ENCODE results near the gene SRSF10.
A peak's percentile ranks its signal among the peaks of the same experiment; 100 is the strongest.
"Not testable (repeated sequence)": the region's sequence is repeated elsewhere in the genome, so short reads cannot be mapped to it uniquely, and the experiment has no call there.

SRSF10 gene

DNA sequence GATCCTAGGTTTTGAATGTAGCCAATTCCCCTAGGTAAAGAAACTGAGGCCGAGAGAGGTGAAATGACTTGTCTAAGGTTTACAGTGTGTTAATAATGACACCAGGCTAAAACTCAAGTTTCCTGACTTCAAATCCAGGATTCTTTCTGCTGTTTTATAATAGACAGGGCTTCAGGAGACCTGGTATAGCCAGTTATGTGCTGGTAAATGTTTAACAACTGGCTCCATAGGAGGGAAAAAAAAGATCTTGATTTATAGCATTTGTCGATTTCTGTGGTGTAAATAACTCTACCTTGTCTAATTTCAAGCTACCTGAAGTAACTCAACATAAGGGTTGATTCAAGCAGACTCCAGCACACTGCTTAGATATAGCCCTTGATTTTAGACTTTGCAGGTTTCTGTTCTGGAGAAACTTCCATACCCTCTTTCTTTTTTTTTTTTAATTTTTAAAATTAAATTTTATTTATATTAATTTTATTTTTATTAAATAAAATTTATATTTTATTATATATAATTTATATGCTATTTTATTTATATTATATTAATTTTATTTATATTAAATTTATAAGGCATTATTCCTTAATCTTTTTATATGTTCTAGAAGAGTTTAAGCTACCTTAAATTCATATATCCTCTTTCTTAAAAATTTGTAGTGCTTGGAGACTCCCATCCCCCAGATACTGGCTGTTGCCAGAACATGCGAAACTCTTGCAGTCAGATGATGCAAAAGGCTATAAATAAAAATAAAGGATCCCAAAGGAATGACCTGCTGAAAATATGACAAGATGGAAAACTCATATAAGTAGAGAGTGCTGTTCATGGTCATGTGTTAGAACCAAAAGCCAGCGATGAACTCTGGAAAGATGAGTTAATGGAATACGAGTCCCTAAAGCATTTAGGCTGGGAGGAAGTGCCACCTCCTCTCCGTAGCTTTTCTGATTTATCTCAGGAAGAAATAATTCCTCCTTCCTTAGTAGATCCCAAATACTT lies 35.4 kb upstream of the SRSF10 start (continued):
- TF ChIP-seq MYNN (tag by site-specific recombination; IDR thresholded peaks at IDR 0.05; ENCODE audit: borderline replicate concordance) (0 out of 2 replicates have a peak, but pooled peaks have one; percentile 34), ZNF561 (tag by site-specific recombination; IDR thresholded peaks at IDR 0.05; ENCODE audit: borderline replicate concordance) (peak; percentile 69), ZNF626 (tag by site-specific recombination; IDR thresholded peaks at IDR 0.05) (no peak), ZNF654 (tag by site-specific recombination; IDR thresholded peaks at IDR 0.05; ENCODE audit: low read depth) (no peak), ZNF311 (tag by site-specific recombination; IDR thresholded peaks at IDR 0.05; ENCODE audit: borderline replicate concordance) (no peak), ZEB2 (tag by site-specific recombination; IDR thresholded peaks at IDR 0.05) (peak; percentile 55), ZNF239 (tag by site-specific recombination; IDR thresholded peaks at IDR 0.05) (no peak)
- TF ChIP-seq, protein P1, sequence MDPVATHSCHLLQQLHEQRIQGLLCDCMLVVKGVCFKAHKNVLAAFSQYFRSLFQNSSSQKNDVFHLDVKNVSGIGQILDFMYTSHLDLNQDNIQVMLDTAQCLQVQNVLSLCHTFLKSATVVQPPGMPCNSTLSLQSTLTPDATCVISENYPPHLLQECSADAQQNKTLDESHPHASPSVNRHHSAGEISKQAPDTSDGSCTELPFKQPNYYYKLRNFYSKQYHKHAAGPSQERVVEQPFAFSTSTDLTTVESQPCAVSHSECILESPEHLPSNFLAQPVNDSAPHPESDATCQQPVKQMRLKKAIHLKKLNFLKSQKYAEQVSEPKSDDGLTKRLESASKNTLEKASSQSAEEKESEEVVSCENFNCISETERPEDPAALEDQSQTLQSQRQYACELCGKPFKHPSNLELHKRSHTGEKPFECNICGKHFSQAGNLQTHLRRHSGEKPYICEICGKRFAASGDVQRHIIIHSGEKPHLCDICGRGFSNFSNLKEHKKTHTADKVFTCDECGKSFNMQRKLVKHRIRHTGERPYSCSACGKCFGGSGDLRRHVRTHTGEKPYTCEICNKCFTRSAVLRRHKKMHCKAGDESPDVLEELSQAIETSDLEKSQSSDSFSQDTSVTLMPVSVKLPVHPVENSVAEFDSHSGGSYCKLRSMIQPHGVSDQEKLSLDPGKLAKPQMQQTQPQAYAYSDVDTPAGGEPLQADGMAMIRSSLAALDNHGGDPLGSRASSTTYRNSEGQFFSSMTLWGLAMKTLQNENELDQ (tag by site-specific recombination; IDR thresholded peaks at IDR 0.05; ENCODE audit: low read depth), result no peak
- TF ChIP-seq, protein P2, sequence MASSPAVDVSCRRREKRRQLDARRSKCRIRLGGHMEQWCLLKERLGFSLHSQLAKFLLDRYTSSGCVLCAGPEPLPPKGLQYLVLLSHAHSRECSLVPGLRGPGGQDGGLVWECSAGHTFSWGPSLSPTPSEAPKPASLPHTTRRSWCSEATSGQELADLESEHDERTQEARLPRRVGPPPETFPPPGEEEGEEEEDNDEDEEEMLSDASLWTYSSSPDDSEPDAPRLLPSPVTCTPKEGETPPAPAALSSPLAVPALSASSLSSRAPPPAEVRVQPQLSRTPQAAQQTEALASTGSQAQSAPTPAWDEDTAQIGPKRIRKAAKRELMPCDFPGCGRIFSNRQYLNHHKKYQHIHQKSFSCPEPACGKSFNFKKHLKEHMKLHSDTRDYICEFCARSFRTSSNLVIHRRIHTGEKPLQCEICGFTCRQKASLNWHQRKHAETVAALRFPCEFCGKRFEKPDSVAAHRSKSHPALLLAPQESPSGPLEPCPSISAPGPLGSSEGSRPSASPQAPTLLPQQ (tag by site-specific recombination; IDR thresholded peaks at IDR 0.05), result no peak
- TF ChIP-seq, protein P3, sequence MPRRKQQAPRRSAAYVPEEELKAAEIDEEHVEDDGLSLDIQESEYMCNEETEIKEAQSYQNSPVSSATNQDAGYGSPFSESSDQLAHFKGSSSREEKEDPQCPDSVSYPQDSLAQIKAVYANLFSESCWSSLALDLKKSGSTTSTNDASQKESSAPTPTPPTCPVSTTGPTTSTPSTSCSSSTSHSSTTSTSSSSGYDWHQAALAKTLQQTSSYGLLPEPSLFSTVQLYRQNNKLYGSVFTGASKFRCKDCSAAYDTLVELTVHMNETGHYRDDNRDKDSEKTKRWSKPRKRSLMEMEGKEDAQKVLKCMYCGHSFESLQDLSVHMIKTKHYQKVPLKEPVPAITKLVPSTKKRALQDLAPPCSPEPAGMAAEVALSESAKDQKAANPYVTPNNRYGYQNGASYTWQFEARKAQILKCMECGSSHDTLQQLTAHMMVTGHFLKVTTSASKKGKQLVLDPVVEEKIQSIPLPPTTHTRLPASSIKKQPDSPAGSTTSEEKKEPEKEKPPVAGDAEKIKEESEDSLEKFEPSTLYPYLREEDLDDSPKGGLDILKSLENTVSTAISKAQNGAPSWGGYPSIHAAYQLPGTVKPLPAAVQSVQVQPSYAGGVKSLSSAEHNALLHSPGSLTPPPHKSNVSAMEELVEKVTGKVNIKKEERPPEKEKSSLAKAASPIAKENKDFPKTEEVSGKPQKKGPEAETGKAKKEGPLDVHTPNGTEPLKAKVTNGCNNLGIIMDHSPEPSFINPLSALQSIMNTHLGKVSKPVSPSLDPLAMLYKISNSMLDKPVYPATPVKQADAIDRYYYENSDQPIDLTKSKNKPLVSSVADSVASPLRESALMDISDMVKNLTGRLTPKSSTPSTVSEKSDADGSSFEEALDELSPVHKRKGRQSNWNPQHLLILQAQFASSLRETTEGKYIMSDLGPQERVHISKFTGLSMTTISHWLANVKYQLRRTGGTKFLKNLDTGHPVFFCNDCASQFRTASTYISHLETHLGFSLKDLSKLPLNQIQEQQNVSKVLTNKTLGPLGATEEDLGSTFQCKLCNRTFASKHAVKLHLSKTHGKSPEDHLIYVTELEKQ (tag by site-specific recombination; IDR thresholded peaks at IDR 0.05; ENCODE audit: borderline replicate concordance), result no peak
- TF ChIP-seq, protein P4, sequence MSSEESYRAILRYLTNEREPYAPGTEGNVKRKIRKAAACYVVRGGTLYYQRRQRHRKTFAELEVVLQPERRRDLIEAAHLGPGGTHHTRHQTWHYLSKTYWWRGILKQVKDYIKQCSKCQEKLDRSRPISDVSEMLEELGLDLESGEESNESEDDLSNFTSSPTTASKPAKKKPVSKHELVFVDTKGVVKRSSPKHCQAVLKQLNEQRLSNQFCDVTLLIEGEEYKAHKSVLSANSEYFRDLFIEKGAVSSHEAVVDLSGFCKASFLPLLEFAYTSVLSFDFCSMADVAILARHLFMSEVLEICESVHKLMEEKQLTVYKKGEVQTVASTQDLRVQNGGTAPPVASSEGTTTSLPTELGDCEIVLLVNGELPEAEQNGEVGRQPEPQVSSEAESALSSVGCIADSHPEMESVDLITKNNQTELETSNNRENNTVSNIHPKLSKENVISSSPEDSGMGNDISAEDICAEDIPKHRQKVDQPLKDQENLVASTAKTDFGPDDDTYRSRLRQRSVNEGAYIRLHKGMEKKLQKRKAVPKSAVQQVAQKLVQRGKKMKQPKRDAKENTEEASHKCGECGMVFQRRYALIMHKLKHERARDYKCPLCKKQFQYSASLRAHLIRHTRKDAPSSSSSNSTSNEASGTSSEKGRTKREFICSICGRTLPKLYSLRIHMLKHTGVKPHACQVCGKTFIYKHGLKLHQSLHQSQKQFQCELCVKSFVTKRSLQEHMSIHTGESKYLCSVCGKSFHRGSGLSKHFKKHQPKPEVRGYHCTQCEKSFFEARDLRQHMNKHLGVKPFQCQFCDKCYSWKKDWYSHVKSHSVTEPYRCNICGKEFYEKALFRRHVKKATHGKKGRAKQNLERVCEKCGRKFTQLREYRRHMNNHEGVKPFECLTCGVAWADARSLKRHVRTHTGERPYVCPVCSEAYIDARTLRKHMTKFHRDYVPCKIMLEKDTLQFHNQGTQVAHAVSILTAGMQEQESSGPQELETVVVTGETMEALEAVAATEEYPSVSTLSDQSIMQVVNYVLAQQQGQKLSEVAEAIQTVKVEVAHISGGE (tag by site-specific recombination; conservative IDR thresholded peaks at IDR 0.05; ENCODE audit: low read depth), result no peak
- TF ChIP-seq, protein P5, sequence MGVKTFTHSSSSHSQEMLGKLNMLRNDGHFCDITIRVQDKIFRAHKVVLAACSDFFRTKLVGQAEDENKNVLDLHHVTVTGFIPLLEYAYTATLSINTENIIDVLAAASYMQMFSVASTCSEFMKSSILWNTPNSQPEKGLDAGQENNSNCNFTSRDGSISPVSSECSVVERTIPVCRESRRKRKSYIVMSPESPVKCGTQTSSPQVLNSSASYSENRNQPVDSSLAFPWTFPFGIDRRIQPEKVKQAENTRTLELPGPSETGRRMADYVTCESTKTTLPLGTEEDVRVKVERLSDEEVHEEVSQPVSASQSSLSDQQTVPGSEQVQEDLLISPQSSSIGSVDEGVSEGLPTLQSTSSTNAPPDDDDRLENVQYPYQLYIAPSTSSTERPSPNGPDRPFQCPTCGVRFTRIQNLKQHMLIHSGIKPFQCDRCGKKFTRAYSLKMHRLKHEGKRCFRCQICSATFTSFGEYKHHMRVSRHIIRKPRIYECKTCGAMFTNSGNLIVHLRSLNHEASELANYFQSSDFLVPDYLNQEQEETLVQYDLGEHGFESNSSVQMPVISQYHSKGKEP (tag by site-specific recombination; IDR thresholded peaks at IDR 0.05), result peak; percentile 63; the same call in 1 of the 2 replicates

DNA sequence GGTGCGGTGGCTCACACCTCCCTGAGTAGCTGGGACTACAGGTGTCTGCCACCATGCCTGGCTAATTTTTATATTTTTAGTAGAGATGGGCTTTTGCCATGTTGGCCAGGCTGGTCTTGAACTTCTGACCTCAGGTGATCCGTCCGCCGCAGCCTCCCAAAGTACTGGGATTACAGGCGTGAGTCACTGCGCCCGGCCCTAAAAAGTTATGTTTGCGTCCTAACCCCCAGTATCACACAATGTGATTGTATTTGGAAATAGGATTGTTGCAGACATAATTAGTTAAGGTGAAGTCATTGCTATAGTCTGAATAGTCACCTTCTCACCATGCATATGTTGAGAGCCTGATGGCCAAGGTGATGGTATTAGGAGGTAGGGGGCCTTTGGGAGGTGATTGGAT lies 32.8 kb upstream of the SRSF10 start:
- H3K4me3 ChIP-seq (ENCODE audit: low read depth, low read length); POLR2A ChIA-PET; H3K9me3 ChIP-seq (ENCODE audit: control insufficient read depth, insufficient read depth, low read depth, low read length); H3K27ac ChIP-seq (ENCODE audit: extremely low read depth, low read depth, low read length); H3K36me3 ChIP-seq (ENCODE audit: control insufficient read depth in 2 of 2, insufficient read depth in 1 of 2, low read length in 2 of 2): not testable (repeated sequence)
- H3K4me1 ChIP-seq (ENCODE audit: control insufficient read depth, insufficient read depth, low read length), result peaks cover 24% of the 10 kb centered on the region
- CTCF ChIA-PET, result interaction anchor here (0.6 kb wide), 1 partner anchor 99 kb away, joined by 3 read pairs; the partner anchor contains the start of gene MYOM3
